GM15510 (cell line): Measurements from ENCODE around the gene DGKQ.

Experiments
- POLR2A ChIP-seq: IDR thresholded peaks from 3 replicates; pipeline ENCODE4 v1.6.1; 2011; ENCODE audit warnings: borderline replicate concordance; ENCODE audit not compliant: insufficient read length; ENCODE audit errors: extremely low read depth

DGKQ gene

DNA sequence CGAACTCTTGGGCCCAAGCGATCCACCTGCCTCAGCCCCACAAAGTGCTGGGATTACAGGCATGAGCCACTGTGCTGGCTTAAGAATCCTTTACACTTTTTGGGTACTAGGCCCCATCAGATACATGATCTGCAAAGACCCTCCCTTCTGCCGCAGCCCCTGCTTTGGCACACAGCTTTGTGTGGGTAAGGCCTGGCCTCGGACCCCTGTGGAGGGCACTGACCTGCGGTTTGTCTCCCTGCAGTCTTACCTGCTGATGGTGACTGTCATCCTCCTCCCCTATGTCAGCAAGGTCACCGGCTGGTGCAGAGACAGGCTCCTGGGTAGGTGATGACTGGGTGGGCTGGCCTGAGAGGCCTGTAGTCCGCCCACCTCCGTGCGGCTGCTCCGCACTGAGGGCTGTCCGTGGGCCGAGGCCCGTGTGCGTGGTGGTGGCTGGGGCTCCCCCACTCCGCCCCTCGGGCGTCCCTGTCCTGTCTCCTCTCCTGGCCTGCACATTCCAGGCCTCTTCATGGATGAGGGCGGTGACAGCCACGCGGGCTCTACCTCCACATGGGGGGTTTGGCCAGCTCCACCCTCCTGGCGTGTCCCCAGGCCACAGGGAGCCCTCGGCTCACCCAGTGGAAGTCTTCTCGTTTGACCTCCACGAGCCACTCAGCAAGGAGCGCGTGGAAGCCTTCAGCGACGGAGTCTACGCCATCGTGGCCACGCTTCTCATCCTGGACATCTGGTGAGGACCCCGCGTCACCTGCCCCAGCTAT, 18.0 kb downstream of the DGKQ start:
- TF ChIP-seq POLR2A: no peak

DNA sequence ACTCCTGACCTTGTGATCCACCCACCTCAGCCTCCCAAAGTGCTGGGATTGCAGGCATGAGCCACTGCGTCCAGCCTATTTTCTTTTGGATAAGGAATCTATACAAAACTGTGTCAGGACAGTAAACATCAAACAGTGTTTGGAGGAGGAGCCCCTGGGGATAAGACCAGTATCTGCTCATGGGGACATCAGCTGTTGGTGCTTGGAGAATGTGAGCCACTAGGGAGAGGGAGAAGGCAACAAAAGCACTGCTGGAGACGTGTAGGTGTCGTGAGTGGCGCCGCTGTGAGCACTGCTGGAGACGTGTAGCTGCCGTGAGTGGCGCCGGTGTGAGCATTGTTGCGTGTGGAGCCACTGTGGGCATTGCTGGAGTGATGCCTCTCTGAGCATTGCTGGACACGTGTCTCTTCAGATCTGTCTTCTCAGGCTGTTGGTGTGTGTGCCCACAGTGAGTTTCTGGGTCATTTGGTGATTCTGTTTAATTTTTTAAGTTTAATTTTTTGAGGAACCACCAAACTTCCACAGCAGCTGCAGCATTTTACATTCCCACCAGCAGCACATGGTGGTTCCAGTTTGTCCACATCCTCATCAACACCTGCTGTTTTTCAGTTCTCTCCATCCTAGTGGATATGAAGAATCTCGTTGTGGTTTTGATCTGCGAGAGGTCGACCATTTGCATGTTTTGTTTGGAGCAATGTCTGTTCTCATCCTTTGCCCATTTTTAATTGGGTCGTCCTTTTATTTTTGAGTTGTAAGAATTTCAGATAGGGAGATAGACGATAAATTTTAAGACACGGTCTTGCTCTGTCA, 19.0 kb downstream of the DGKQ start:
- TF ChIP-seq POLR2A: no peak

GRCh38 chr4:953574-953915, 19.8 kb downstream of the DGKQ start:
- TF ChIP-seq POLR2A: no peak

- TF ChIP-seq POLR2A: no peak
Observed at GRCh38 chr4:952881-953573, 20.3 kb downstream of the DGKQ start.

DNA sequence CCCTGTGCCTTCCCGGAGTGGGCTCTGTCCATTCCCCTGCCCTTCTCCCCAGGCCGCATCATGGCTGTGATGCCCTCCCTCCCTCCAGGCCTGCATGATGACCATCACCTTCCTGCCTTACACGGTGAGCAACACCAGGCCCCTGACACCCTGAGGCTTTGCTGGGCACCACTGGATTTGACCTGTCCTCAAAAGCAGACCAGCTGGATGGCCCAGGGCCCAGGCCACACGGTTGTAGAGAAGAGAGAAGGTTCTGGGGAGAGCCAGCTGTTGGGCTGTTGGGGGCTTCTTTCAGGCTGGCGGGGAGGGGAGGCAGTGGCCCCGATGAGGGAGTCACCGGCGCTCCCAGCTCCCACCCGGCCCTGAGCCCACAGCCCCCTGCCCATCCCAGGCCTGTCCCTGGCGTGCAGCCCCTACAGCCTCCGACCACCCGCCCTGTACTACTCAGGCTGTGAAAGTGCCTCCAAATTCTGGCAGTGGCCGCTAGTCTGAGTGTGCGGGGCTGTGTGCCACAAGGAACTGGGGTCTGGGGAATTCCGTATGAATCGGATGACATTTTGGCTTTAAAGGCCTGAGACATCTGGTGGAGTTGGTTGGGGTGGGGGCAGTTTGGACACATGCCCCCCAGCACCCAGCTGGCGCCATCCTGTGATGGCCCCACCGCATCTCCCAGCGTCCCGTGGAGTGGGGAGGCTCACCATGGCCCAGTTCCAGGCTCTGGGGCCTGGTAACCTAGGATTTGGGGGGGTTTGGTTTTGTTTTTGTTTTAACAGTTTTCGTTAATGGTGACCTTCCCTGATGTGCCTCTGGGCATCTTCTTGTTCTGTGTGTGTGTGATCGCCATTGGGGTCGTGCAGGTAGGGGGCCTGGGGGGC, 21.5 kb downstream of the DGKQ start:
- no peak for TF ChIP-seq POLR2A

GRCh38 chr4:951186-951585, 22.2 kb downstream of the DGKQ start:
- no peak for TF ChIP-seq POLR2A

GRCh38 chr4:950136-951020, 23.0 kb downstream of the DGKQ start:
- TF ChIP-seq POLR2A: no peak

DNA sequence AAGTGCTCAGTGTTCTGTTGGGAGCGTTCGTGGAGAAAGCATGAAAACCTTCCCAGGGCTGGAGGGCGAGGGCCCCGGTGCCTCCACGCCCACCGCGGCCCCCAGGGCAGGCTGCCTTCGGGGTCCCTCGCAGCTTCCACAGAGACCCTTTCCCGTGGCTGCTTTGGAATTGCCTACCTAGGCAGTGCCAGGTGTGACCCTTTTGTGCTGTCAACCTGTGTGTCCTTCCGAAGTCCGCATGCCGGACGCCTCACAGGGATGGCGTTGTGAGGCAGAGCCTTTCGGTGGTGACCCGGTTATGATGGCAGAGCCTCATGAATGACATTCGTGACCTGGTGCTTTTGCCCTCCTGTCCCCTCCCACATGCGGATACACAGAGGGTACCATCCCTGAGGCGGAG, 23.7 kb downstream of the DGKQ start:
- no peak for TF ChIP-seq POLR2A

GRCh38 chr4:948936-949300, 24.5 kb downstream of the DGKQ start:
- no peak for TF ChIP-seq POLR2A

DNA sequence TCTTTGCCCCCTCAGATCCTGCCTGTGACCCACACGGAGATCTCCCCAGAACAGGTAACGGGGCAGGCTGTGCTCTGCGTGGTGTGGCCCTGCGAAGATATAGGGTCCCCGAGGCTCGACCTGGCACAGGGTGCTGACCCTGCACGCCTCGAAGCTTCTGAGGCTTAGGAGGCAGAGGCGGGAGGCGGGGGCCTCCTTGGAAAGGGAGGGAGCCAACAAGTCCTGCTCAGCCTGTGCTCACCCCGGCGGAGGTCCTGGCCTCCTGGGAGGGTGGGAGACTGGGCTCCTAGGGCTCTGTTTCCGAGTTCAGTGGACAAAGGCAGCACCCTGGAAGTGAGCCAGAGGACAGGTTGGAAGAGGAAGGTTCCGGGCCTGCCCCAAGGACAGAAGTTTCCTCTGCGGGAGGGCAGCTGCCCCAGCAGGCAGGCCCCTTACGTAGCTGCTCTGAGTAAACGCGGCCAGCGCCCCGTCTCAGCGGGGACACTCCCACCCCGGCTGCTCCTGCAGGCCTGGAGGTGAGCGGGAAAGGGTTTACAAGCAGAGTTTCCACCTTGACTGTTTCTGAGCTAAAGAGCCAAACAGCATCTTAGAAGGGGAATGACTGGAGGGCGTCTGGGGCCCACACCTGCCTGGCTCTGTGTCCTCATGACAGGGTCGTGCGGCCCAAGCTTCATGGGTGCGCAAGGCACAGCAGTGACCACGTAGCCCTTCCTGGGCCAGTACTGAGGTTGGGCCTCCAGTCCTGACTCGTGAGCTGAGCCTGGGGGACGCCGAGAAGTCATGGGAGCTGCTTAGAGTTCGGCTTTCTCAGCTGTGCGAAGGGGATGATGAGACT, 25.1 kb downstream of the DGKQ start:
- no peak for TF ChIP-seq POLR2A

DNA sequence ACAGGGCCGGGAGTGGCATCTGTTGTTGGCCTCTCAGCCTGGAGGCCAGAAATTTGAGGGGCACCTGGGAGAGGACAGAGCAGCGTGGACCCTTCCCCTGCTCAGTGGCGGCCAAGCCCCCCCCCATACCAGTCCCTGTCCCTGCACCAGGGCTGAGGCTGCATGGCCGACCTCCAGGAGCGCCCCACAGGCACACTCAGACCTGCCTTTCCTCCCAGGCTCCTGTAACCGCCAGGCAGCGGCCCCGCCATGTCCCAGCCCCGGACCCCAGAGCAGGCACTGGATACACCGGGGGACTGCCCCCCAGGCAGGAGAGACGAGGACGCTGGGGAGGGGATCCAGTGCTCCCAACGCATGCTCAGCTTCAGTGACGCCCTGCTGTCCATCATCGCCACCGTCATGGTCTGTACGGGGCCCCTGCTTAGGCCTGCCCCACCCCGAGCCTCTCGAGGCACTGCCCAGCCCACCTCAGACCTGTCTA, 25.8 kb downstream of the DGKQ start:
- no peak for TF ChIP-seq POLR2A

DNA sequence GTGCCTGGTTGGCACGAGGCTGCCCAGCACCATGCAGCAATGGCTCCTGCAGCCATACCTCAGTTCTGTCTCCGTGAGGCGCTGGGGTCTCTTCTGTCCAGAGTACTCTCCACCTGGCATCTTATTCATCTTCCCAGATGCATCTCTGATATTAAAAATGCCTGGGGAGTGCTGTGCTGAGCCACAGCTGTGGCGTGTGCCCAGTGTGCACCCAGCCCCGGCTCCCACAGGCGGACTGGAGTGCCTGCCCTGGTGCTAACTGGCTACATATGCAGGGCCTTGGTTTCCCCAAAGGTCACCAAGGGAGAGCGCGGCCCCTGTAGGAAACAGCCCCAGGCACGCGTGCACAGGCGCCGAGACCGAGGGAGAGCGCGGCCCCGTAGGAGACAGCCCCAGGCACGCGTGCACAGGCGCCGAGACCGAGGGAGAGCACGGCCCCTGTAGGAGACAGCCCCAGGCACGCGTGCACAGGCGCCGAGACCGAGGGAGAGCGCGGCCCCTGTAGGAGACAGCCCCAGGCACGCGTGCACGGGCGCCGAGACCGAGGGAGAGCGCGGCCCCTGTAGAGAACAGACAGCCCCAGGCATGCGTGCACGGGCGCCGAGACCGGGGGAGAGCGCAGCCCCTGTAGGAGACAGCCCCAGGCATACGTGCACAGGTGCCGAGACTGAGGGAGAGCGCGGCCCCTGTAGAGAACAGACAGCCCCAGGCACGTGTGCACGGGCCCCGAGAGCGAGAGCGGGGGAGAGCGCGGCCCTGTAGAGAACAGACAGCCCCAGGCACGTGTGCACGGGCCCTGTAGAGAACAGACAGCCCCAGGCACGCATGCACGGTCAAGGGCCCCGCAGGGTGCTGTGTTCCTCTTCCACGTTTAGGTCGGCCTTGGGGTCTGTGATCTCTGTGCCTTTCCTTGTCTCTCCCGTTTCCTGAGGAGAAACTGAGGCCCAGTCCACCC, 26.6 kb downstream of the DGKQ start:
- TF ChIP-seq POLR2A: no peak
